ENCODE results near the gene PHACTR3. TPM values are rescaled to one million over a fixed set of nuclear protein-coding genes. Genes with fewer than 3 reads are reported as not detected.

Gene PHACTR3
- total and polyA plus RNA-seq, 10 donors, result 1.4 to 15.0 (median 8.6) TPM

GRCh38 chr20:59688356-59688755 is 84.0 kb downstream of the PHACTR3 start:
- peaks cover 0 to 32% (median 0%) of the 10 kb centered on the region in 7 donors for H3K27me3 ChIP-seq (replicated peaks in 1 of 7)
- H3K36me3 ChIP-seq, result no peaks in the 10 kb centered on the region
- H3K4me3 ChIP-seq, result no peak overlapping the region
- no peak overlapping the region for H3K27ac ChIP-seq
- WGBS, 5 donors, result 66 to 74% (median 70%) methylated on average over 3 of the region's 3 CpGs
- no peak for DNase-seq
- TF ChIP-seq POLR2A (IDR thresholded peaks at IDR 0.05), result no peak
- TF ChIP-seq, protein P1, sequence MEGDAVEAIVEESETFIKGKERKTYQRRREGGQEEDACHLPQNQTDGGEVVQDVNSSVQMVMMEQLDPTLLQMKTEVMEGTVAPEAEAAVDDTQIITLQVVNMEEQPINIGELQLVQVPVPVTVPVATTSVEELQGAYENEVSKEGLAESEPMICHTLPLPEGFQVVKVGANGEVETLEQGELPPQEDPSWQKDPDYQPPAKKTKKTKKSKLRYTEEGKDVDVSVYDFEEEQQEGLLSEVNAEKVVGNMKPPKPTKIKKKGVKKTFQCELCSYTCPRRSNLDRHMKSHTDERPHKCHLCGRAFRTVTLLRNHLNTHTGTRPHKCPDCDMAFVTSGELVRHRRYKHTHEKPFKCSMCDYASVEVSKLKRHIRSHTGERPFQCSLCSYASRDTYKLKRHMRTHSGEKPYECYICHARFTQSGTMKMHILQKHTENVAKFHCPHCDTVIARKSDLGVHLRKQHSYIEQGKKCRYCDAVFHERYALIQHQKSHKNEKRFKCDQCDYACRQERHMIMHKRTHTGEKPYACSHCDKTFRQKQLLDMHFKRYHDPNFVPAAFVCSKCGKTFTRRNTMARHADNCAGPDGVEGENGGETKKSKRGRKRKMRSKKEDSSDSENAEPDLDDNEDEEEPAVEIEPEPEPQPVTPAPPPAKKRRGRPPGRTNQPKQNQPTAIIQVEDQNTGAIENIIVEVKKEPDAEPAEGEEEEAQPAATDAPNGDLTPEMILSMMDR (IDR thresholded peaks at IDR 0.05 in 8 of 11, conservative IDR thresholded peaks at IDR 0.05 in 3 of 11), result no peak
- no peak for TF ChIP-seq POLR2AphosphoS5 (IDR thresholded peaks at IDR 0.05)
- H3K9me3 ChIP-seq, result no peaks in the 10 kb centered on the region
- intact Hi-C loops (cut with DNase I; ENCODE audit: low total_unique reads), result no loop called here
- no peaks in the 10 kb centered on the region for H3K4me1 ChIP-seq

DNA sequence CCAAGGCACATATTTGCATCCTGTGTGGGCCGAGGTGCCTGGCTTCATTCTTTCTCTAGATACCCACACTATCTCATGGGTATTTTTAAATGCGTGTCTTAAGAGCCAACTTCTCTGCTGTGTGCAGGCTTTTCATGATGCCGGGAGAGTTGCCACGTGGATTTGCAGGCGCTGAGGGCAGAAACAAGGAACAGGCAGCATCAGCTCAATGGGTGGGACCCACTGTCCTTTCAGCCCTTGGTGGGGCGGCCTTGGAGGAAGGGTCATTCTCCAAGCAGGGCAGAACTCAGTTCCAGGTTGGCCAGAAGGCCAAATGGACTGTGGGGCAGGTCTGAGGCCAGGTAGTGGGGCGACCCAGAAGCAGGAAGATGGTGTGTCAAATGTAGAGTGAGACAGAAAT is 84.7 kb downstream of the PHACTR3 start:
- H3K27me3 ChIP-seq (replicated peaks in 1 of 7), result peaks cover 0 to 32% (median 0%) of the 10 kb centered on the region in 7 donors
- WGBS, 5 donors, result 67 to 86% (median 78%) methylated on average over 7 of the region's 7 CpGs

GRCh38 chr20:59690101-59690500 is 85.8 kb downstream of the PHACTR3 start:
- TF ChIP-seq POLR2AphosphoS5 (IDR thresholded peaks at IDR 0.05), result no peak
- TF ChIP-seq POLR2A (IDR thresholded peaks at IDR 0.05), result no peak
- TF ChIP-seq, protein P1 (IDR thresholded peaks at IDR 0.05 in 8 of 11, conservative IDR thresholded peaks at IDR 0.05 in 3 of 11), result no peak
- whole genome bisulfite sequencing, 5 donors, result 70 to 85% (median 83%) methylated on average over 4 of the region's 4 CpGs

More for the DNA sequence above, 84.7 kb downstream of the PHACTR3 start:
- Histone ChIP-seq H3K27ac (no peak overlapping the region), H3K36me3 (no peaks in the 10 kb centered on the region), H3K4me1 (no peaks in the 10 kb centered on the region), H3K9me3 (no peaks in the 10 kb centered on the region), H3K4me3 (no peak overlapping the region)
- no peak for DNase-seq
- no peak for TF ChIP-seq POLR2A (IDR thresholded peaks at IDR 0.05)
- TF ChIP-seq, protein P1 (IDR thresholded peaks at IDR 0.05 in 8 of 11, conservative IDR thresholded peaks at IDR 0.05 in 3 of 11), result no peak
- TF ChIP-seq POLR2AphosphoS5 (IDR thresholded peaks at IDR 0.05), result no peak
- intact Hi-C loops (cut with DNase I; ENCODE audit: low total_unique reads), result no loop called here

GRCh38 chr20:59690976-59691375 is 86.6 kb downstream of the PHACTR3 start:
- Histone ChIP-seq H3K27me3 (replicated peaks in 1 of 7) (peaks cover 0 to 41% (median 0%) of the 10 kb centered on the region in 7 donors), H3K4me1 (no peaks in the 10 kb centered on the region), H3K27ac (no peak overlapping the region), H3K36me3 (no peaks in the 10 kb centered on the region), H3K4me3 (no peak overlapping the region), H3K9me3 (no peaks in the 10 kb centered on the region)
- 70 to 79% (median 72%) methylated on average over 4 of the region's 4 CpGs for WGBS, 5 donors
- DNase-seq, result no peak
- TF ChIP-seq, protein P1 (IDR thresholded peaks at IDR 0.05 in 8 of 11, conservative IDR thresholded peaks at IDR 0.05 in 3 of 11), result no peak
- TF ChIP-seq POLR2AphosphoS5 (IDR thresholded peaks at IDR 0.05), result no peak
- no peak for TF ChIP-seq POLR2A (IDR thresholded peaks at IDR 0.05)
- intact Hi-C loops (cut with DNase I; ENCODE audit: low total_unique reads), result no loop called here

More at GRCh38 chr20:59690101-59690500, 85.8 kb downstream of the PHACTR3 start:
- H3K4me3 ChIP-seq, result no peak overlapping the region
- no peaks in the 10 kb centered on the region for H3K4me1 ChIP-seq
- no peak for DNase-seq
- H3K27me3 ChIP-seq (replicated peaks in 1 of 7), result peaks cover 0 to 37% (median 0%) of the 10 kb centered on the region in 7 donors
- no peaks in the 10 kb centered on the region for H3K36me3 ChIP-seq
- no peak overlapping the region for H3K27ac ChIP-seq
- intact Hi-C loops (cut with DNase I; ENCODE audit: low total_unique reads), result no loop called here
- no peaks in the 10 kb centered on the region for H3K9me3 ChIP-seq

Data from spleen (tissue), 11 donors.